ENCODE measurements around the gene PTGR3.

Gene PTGR3

DNA sequence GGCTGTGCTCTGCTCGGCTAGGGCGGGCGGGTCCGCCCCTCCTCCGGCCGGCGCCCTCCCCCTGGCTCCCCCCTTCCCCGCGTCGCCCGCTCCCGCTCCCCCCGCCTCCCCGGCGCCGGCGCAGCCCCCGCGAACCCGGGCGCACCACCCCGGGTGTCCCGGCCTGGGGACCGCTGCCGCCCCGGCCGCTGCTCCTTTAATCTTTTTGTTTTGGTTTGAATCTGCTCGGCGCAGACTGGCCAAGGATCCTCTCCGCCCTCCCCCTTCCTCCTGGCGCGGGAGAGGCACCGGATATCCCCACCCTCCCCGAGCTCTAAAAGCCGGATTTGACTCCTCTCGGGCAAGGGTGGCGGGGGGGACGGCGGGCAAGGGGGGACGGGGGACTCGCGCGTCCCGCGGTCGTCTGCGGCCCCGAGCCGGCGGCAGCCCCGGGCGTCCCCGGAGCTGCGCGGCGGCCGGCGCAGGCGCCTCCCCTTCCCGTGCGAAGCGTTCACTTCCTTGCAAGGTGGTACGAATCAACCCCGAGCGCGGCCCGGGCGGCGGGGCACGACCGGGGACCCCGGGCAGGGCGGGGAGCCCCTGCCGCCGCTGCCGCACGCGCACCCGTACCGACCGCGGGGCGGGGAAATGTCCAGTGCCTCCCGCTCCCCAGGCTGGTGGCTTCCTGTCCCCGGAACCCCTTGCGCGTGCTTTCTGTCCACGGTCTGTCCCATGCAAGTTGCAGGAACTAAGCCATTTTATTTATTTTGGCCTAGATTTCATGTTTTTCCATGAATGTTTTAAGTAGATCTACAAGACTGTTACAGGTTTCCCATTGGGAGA lies at the start of gene PTGR3:
Gene PTGR3 (minus strand): TSS at position 11 of the 822 bp plus-strand sequence. CDS start 81 bp downstream, outside the sequence.
- peak; percentile 82 for DNase-seq

GRCh38 chr18:75257605-75258004 lies 48.7 kb upstream of the PTGR3 start:
- DNase-seq = no peak

DNA sequence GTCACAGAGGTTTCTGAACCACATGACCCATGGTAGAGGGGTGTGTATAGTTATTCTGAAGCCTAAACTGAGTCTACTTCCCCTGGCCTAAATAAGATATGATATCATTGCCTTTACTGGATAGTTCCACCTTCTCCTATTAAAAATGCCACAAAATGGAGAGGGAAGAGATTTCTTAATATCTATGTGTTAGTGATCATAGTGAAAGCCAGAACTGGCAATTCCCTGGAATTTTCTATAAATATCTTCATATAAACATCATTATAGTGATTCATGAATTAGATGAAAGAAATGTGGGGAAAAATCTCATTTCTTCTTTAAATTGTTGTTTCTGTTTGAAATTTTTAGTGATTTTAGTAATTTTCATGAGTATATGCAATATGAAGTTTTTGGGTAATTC lies 47.4 kb upstream of the PTGR3 start:
- no peak for DNase-seq

DNA sequence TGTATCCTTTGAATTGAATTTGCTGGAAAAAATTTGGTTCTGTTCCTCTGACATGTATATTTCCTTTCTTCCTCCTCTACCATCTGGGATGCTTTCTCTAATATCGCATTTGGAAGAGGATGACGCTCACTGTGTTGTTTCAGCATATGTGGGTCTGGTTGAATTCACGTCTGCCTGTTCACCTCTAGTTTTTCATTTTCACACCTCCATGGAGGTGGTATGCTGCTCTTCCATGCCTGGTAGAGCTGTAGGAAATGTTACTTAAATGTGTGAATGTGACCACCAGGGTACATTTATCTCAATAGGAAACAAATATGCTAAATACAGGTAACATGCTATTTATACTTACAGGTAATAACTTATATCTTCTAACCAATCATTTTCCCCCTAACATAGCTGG lies 46.2 kb upstream of the PTGR3 start:
- no peak for DNase-seq

- no peak for DNase-seq
Observed at GRCh38 chr18:75253784-75254183, 44.8 kb upstream of the PTGR3 start.

DNA sequence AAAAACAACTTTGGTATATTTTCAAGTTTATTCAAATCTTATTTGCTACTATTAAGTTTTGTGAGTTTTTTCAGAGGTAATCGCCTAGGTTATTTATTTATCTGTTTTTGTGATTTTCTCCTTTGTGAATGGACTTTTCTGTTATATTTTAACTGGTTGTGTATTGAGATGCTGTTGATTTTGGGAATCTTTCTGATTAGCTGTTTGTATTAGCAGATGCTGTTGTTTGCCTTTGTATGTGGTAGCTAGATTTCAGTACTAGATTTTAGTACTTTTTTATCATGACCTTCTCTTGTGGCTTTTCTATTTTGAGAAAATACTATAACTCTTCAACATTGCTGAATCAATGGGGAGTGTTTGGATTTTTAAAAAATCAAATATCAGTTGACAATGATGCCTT lies 44.1 kb upstream of the PTGR3 start:
- no peak for DNase-seq

DNA sequence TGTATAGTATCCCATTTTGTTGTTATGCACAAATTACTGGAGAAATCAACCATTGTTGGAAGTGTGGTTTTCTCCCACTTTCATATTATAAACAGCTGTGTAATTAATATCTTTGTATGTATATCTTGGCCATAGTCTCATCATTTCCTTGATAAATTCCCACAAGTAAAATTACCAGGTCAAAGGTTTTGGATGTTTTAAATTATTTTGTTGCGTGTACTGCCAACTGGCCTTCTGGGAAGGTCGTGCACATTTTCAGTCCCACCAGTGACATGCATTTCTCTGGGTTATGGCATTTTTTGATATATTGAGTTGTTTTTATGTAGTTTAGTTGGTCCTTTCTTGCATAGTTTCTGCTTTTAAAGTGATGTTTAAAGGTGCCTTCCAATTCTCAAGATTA lies 43.2 kb upstream of the PTGR3 start:
- no peak for DNase-seq

GRCh38 chr18:75251466-75251865 lies 42.5 kb upstream of the PTGR3 start:
- DNase-seq = no peak

DNA sequence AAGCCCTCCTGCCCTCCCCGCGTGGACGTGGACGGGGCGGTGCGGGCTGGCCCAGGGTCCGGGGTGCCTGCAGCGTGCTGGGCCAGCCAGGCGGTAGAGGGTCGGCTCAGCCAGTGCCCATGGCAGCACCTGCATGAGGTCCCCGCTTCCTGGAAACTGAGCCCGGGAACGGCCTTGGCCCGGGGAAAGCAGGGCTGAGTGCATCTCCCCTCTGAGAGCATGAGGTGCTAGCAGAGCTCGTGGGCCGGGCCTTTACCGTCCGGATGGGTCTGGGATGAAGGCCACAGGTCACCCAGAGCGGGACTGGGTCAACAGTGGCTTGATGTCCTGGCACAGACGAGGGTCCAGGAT lies 41.5 kb upstream of the PTGR3 start:
- DNase-seq = no peak

GRCh38 chr18:75249672-75250470 lies 40.9 kb upstream of the PTGR3 start:
- DNase-seq = no peak

DNA sequence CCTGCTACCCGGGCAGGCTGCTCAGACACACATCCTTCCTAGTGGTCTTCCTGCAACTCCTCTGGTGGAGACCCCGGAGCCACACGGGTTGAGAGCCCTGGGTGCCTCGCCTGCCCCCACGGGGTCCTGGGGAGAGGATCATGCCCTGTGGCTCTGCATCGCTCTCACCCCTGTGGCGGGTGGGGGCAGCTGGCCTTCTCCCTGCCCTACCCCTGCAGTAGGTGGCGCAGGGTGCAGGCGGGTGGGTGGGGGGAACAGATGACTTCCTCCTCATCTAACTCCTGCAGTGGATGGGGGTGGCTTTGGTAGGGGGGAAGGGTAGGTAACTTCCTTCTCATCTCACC lies 40.2 kb upstream of the PTGR3 start:
- DNase-seq = no peak

GRCh38 chr18:75248426-75249174 lies 39.7 kb upstream of the PTGR3 start:
- DNase-seq = no peak

DNA sequence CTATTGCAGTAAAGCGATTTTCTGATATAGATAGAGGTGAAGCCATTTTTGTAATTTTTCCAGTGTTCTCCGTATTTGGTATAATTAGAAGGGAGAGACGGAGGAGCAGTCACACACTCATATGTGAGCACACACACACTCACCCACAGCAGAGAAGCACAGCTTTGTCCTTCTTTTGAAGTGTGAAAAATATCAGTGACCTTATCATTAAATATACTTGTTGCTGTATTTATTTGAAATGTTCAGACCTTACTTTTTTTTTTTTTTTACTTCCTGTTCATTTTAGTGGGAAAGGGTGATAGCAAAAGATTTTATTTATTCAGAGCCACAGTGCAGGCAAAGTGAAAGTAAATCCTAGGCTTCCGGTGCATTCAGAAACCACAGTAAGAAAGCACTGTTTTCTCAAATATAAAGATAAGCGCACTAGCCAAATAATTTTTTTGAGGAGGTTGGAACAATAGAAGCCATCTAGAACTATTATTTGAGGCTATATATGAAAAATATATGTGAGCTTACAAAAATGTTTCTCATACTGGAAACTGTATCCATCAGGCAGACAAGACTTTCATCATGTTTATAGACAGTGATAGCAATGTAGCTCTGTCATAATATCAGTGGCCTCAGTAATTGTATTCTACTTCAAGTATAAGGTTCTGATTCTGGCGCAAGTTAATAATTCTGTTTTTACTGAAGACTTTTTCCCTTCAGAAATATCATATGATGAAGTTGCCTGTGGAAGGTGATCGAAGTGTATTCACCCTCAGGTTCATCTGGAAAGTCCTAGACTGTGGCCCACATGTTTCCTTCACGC lies 38.9 kb upstream of the PTGR3 start:
- DNase-seq = no peak

DNA sequence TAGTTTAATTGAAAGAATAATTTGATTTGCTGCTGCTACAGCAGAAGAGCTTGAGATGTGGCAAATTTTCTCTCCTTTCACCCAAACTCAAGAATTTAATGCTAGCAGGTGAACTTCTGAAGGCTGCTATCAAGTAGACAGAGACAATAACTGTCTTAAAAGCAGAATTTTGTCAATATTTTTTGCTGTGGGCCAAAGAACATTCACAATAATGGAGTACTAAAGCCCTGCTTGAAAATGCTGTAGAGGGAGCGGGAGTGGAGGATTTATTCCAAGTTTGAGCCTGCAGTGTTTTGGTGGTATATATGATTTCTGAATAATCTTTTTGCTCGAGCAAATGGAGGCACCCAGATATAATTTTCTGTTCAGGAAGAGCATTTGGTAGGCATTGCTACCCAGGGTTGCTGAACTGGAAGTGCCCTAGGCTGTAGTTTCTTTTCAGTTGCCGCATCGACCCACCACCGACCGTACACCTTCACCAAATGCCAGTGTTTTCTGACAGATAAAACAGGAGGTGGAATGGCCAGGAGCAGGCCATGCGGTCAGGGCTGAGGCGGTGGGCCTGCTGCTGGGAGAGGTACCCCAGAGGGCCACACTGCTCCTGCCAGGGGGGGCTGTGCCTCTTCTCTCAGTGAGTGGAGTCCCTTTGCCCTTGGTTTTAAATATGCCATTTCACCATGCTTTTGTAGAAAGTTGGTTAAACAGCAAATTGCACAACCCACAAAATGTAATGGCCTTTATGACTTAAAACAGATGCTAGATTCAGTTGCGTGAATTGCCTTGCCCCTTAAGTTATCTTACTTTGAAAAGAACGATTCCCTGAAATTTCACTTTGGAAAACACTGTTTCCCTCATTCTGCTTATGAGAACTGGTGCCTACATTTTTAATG lies 38.0 kb upstream of the PTGR3 start:
- DNase-seq = no peak

DNA sequence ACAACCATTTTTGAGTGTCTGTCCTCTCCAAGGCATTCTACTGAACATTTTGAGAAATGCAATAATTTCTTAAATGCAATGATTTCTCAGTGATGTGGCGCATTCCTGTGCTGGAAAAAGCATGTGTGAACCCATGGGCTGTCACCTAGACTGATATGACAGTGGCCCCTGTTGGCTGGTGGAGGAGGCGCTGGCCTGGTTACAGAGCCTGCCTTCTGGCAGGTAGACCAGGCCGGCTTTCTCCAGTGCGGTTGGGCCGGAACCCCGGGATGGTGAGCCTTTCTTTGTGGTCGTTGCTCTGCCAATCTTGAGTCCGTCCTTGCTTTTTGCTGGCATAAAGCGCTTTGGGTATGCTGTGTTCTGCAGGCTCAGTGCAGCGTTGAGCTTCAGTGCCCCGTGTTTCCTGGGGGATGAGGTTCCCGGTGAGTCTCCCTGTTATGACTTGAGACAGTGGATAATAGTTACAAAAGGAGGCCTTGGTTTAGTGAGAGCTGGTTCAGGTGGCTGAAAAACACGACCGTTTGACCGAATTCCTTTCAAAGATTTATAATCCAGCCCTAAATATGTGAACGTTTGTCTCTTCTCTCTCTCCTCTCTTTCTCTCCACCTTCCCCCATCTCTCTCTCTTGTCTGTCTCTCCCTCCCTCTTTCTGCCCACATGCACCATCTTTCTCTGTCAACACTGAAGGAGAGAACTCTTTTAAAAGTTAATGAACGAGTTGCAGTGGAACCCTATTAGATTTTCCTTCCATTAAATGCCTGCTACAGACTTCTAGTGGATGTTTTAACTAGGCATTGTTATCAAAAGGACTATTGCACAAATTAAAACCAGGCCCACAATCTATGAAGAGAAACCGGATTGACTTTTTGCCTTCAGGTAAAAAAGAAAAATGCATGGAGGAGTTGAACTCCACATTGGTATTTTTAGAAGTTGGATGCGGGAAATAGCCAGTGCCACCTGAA lies 35.7 kb upstream of the PTGR3 start:
- no peak for DNase-seq

GRCh38 chr18:75241705-75242104 lies 32.8 kb upstream of the PTGR3 start:
- DNase-seq = no peak

DNA sequence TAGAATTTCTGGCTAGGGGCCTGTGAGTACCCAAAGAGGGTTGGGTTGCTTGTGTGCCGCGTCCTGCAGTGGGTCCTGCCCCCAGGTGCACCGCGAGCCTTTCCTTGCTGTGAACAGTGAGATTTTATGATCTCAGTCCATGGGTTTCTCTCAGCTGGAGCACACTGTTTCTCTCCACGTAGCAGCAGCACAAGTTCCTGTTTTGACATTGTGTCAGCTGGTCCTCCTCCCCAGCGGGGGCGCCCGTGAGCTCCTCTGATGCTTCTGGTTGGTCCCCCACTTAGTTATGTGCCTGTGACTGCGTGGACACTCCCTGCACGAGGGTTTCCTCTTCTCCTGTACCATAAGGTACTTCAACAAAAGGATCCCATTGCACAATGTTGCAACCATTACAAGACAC lies 31.5 kb upstream of the PTGR3 start:
- DNase-seq = no peak

GRCh38 chr18:75238786-75239185 lies 29.8 kb upstream of the PTGR3 start:
- no peak for DNase-seq

- no peak for DNase-seq
Observed at GRCh38 chr18:75238100-75238499, 29.2 kb upstream of the PTGR3 start.

DNA sequence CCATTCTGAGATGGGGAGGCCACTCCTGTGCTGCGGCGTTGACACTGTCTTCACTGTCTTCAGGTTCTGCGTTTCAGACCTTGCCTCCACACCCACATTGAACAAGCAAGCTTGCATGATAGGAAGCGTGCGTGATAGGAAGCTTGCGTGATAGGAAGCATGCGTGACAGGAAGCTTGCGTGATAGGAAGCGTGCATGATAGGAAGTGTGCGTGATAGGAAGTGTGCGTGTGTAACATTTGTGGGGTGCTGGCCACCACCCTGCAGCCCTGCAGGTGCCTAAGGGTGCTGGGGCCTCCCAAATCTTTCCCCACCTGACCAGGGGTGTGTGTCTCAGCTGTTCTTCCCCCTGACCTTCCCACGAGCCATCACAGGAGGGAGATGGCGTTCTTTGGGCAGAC lies 27.0 kb upstream of the PTGR3 start:
- no peak for DNase-seq

GRCh38 chr18:75234901-75235300 lies 26.0 kb upstream of the PTGR3 start:
- DNase-seq = no peak

Measured in stimulated activated CD4-positive, alpha-beta T cell treated with anti-CD3 and anti-CD28 coated beads, Interleukin-1b, Interleukin-23, amount 100 ng/mL, for 48 hours (primary cell).